HG02763 (cell line): ENCODE results near the gene ZNF354C.
"Not testable (repeated sequence)": the region's sequence is repeated elsewhere in the genome, so short reads cannot be mapped to it uniquely, and the experiment has no call there.

Experiments used
- ATAC-seq: cut with Tn5 transposase; IDR thresholded peaks from one replicate; pipeline ENCODE4 v1.9.1; 2021; ENCODE audit warnings: mild to moderate bottlenecking, moderate library complexity; ENCODE audit not compliant: unreplicated experiment

ZNF354C gene

DNA sequence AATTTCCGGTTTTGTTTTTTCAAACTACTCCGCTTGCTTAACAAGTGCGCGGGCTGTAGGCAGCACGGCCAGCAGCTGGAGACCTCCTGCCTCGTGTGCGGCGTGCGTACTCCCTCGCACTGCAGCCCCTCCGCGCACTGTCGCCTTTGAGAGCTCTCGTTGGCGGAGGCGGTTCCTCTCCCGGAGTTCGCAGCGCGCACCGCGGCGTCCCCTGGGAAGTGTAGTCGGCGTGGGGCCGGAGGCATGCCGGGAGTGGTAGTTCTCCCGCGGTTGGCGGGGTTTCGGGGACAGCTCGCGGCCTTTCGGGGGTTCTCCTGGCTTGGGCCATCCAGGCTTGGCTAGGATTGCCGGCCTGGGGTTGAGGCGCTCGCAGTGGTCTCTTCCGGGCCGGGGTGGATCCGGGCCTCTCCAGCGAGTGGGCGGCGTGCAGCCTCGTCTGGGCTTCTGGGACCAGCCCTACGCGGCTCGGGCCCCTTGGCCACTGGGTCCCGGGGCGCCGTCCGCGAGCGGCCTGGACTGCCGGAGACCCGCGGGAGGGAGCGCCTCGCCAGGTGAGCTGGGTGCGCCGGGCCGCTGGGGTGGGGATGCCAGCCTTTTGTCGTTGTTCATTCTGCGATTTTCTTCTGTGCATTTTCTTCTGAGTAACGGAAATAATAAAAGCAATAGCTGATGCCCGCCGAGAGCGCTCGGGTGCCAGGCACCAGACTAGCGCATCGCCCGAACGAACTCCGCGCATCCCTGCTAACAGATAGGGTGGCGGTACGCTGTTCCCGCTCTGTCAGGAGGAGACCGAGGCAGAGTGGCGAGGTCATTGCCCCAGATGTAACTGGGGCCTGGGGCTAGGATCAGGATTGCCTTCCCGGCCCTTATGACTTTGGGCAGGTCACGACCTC lies at the start of gene ZNF354C:
Gene ZNF354C (plus strand): TSS at position 258 of the 893 bp plus-strand sequence. CDS start 1,696 bp downstream, outside the sequence.
- ATAC-seq: peak; percentile 66

DNA sequence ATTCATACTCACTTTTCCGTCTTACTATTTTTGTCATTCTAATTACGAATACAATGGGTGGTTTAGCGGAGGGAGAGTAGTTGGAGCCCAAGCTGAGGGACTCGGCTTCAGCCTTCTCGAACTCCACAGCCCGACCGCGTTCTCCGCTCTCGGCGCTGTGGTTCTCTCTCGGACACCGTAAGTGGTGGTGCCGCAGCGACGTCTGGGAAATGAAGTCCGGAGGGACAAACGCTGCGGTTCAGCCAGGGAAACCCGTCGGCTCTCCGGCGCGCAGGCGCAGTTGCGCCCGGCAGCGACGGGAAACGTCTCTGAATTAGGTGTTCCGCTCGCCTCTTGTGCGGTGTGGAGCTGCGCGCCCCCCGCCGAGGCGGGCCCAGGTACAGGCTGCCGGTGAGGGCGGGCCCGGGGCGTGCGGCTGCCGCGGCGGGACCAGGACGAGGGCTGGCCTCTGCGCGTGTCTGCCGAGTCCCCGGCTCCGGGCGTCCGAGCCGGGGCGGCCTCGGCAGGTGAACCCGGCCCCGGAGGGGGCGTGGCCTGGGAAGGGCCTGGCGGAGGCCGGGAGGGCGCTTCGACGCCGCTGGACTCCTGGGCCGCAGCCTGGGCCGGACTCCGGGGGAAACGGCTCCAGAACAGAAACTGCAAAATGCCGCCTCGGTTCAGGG lies 36.5 kb upstream of the ZNF354C start, which contains the start of gene ZNF879:
Gene ZNF879 (plus strand): TSS at position 277 of the 662 bp plus-strand sequence. CDS start 1,201 bp downstream, outside the sequence.
- ATAC-seq: peak; percentile 79

DNA sequence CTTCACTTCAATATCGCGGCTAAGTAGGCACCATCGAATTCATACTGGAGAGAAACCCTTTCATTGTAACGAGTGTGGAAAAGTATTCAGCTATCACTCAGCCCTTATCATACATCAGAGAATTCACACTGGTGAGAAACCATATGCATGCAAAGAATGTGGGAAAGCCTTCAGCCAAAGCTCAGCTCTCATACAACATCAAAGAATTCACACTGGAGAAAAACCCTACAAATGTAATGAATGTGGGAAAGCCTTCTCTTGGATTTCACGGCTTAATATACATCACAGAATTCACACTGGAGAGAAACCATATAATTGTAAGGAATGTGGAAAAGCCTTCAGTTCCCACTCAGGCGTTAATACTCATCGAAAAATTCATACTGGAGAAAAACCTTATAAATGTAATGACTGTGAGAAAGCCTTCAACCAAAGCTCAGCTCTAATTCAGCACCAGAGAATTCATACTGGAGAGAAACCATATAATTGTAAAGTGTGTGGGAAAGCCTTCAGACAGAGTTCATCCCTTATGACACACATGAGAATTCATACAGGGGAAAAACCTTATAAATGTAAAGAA lies 27.1 kb upstream of the ZNF354C start:
- no peak for ATAC-seq

DNA sequence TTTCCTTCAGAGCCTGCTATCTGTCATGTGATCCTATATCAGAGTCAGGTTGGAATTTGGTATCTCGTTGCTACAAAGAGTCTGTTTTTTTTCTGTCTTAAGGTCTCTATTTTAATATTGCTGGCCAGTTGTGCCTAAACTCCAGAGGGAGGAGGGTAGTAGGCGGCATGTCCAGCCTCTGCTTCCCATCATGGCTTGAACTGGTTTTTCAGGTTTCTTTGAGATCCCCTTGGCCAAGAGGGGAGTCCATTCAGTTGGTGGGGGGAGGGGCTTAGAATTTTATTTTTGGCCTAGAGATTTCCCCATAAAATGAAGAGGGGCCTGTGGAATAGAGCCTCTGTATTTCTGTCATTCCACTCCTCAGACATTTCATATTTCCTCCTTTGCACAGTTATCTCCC lies 15.4 kb upstream of the ZNF354C start:
- ATAC-seq: no peak

DNA sequence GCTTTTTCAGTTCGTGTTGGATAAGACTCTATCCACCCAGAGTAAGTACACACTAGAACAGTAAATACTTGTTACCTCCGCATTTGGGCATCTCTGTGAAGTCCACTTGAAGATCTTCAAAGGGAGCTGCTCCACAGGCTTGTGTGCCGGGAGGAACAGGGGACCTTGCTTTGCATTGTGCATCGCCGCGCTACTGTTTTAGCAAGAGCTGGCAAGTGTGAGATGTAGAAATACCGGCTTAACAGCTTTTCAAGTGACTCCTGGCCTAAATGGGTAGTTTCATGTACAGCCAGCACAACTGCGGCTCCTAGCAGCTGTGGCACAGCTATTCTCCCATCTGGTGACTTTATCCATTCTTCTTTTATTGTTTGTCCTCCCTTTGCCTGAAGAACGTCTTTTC lies 8.4 kb upstream of the ZNF354C start:
- ATAC-seq: no peak

DNA sequence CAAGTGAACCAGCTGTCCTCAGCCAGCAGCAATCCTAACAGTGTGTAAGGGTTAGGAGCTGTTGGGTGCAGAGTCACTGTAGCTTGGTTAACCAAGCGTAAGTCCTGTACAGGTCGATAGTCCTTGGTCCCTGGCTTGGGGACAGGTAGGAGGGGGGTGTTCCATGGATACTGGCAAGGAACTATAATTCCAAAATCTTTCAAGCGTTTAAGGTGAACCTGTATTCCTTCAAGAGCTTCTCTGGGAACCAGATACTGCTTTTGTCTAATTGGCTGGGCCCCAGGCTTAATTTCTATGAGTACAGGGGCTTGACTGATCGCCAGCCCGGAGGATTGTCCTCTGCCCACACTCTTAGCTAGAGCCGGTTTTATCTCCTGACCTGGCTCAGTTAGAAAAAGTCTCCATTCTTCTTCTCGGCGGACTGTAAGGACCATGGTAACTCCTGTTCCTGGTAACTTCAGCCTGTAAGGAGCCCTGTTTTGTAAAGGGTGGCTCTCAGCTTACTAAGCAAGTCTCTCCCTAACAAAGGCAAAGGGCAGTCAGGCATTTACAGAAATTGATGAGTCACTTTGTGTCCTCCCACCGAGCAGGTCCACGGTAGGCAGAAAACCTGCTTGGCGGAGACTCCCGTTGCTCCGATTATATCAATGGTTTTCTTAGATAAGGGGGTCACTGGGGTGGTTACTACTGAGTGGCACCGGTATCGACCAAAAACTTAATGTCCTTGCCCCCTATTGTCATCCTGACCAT lies 6.0 kb upstream of the ZNF354C start:
- ATAC-seq: no peak

DNA sequence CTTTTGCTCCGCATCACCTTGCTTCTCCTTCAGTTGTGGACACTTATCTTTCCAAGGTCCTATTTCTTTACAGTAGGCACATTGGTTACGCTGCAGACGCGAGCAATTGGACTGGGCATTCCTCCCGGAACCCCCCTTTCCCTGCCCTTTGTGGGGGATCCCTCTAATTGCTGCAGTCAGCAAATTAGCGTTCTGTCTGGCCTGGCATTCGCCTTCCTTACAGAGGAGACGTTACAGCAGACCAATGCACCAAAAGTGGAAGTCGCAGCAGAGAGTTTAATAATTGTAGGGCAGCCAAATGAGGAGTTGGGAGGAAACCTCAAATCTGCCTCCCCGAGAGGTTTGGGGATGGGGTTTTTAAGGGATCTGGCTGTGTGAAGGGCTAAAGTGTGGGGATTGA lies 5.3 kb upstream of the ZNF354C start:
- ATAC-seq: no peak

DNA sequence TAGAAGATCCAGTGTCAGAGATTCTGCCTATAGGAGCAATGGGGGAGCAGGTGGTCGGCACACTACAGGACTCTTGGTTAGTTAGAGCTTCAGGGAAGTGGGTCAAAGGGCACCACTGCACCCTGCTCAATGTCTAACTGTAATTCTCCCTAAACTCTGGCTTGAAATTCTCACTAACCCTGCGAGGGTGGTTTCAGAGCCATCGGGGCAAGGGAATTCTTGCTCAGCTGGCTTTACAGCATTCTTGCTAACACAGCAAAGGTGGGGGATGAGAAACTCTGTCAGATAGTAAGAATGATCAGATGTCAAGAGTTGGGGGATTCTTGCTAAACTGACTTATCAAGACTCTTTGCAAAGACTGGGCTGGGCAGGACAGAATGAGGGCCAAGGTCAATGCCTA lies 4.7 kb upstream of the ZNF354C start:
- ATAC-seq: no peak

DNA sequence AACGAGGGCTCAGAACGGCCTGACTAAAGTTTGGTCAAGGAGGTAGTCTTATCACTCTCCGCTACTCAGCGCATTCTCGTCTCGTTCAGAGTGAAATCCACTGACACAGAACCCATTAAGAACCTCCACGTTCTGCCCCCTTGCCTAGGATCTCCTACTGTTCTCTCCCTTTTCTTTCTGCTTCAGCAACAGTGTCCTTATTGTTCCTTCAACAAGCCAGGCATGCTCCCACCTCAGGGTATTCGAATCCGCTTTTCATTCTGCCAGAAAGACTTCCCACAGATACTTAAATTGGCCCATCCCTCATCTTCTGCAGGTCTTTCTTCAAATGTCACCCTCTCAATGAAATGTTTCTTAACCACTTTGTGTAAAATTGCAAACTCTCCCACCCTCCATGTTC lies 4.3 kb upstream of the ZNF354C start:
- ATAC-seq: no peak

DNA sequence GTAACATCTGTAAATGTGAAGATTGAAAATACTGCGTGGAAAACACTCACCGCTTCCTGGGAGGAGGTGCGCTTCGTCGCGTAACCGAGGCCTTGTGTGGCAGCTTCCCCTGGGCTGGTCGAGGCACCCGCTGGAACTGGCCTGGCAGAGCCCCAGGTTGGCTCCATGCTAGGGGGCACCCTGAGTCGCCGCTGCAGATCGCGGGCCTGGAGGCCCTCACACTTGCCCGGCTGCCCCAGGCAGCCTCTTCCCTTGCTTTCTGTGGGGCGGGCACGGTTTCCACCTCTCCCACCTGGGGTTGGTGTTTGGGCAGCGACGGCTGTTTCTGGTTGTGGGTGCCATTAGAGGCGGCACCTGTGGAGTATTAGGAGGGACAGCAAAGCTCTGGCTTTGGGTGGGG lies 852 bp downstream of the ZNF354C start:
- no peak for ATAC-seq

DNA sequence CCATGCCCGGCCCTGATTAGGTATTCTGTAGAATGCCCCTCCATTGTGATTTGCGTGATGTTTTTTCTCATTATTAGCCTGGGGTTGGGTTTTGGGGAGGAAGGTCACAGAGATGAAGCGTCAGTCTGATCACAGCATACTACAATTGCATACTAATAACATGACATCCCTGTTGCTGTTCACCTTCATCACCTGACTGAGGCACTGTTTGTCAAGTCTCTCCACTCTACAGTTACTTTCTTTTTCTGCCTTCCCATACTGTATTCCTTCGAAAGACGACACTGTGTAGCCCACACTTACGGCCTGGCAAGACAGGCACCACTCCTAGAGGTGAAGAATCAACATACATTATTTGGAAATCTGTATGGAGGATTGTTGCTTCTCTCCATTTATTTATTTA lies 5.5 kb downstream of the ZNF354C start:
- no peak for ATAC-seq

DNA sequence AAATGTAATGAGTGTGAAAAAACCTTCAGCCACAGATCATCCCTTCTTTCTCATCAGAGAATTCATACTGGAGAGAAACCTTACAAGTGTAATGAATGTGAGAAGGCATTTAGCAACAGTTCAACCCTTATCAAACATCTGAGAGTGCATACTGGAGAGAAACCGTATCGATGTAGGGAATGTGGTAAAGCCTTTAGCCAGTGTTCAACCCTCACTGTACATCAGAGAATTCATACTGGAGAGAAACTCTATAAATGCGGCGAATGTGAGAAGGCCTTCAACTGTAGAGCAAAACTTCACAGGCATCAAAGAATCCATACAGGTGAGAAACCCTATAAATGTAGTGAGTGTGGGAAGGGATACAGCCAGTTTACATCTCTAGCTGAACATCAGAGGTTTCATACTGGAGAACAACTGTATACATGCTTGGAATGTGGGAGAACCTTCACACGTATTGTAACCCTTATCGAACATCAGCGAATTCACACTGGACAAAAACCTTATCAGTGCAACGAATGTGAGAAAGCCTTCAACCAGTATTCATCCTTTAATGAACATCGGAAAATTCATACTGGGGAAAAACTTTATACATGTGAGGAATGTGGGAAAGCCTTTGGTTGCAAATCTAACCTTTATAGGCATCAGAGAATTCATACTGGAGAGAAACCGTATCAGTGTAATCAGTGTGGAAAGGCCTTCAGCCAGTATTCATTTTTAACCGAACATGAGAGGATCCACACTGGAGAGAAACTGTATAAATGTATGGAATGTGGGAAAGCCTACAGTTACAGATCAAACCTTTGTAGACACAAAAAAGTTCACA lies 19.2 kb downstream of the ZNF354C start:
- ATAC-seq: no peak

DNA sequence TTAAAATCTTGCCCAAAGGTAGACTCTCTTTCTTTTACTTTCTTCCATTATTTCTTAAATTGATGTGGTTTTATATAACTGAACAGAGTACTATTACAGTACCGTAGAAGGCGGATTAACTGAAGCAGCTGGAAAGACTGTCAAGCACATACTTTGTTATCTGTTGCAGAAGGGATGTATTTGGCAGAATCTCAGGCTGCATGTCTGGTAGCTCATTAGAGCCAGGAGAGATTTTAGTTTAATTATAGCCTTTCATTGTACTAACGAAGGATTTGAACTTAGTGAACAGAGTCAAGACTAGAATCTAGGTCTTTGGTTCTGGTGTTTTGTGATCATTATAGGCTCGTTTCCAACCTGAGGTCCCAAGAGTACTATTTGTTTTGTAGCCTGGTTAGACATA lies 20.6 kb downstream of the ZNF354C start:
- no peak for ATAC-seq

DNA sequence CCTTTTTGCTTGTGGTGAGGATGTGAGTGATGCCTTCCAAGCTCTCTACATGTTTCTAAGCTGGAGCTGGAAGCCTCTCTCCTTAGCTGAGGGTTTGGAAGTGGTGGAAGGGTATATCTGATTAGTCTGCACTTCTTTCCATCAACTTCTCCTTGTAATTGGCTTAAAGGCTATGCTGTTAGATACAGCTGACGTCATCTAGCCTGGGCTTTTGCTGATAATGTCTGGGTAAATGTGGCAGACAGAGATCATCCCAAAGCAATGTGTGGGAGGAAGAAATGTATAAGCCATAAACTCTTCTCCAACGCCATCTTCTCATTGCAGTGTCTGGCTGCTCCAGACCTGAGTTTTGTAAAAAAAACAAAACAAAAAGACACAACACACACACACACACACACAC lies 29.3 kb downstream of the ZNF354C start:
- no peak for ATAC-seq

DNA sequence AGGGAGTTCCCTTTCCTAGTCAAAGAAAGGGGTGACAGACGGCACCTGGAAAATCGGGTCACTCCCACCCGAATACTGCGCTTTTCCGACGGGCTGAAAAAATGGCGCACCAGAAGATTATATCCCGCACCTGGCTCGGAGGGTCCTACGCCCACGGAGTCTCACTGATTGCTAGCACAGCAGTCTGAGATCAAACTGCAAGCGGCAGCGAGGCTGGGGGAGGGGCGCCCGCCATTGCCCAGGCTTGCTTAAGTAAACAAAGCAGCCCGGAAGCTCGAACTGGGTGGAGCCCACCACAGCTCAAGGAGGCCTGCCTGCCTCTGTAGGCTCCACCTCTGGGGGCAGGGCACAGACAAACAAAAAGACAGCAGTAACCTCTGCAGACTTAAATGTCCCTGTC lies 41.1 kb downstream of the ZNF354C start:
- not testable (repeated sequence) for ATAC-seq

DNA sequence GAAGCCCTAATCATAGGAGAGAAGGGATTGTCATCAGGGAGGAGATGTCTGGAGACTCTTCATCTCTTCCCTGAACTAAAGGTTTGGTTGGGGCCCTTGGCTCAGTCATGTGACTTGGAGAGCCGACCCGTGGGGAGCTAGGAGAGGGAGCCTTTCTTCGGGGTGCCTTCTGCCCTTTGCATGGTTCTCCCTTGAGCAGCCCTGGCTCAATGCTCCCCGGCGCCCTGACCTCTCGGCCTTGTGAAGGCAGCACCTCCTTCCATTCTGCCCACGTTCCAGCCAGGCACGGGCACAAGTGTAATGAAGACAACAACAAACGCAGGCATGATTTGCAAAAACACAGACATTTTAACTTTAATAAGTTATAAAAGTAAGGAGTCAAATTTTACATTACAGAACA lies 50.4 kb downstream of the ZNF354C start:
- no peak for ATAC-seq

DNA sequence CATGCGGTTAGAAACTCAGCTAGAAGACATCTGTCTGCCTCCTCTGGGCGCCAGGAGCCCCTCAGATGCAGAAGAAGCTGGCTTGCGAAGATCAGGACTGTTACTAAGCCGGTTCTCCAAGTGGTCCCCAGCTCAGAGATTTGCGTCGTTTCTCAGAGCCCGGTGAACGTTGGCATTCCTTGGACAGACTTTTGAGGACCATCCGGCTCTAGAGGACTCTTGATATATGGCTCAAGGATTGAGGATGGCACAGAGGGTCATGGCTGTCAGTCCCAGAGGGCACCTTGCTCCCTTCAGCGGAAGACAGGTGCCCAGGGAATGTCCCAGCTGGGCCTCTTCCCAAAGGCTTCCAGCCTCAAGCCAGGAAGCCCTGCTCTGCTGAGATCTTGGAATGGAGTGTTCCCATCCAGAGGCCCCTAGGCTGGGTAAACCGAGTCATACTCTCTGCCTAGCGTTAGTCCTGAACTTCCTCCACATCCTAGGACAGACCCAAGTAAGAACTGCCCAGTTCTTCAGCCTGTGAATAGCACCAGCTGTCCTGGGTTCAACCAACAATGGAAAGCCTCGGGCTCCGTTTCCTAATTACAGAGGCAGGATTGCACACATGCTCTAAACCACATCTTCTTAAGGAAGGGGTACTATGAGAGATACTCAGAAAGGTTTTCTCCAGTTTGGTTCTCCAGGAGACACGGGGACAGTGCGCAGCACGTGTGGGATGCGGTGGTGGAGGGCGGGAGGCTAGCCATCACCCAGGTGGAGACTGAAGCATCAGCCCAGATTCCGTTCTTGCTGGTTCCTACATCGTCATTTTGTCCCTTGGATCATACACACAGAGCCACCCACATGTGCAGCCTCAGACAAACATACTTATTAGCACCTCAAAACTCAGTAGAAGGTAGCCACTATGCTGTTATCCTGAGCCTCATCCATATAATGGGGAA lies 51.4 kb downstream of the ZNF354C start:
- ATAC-seq: no peak

DNA sequence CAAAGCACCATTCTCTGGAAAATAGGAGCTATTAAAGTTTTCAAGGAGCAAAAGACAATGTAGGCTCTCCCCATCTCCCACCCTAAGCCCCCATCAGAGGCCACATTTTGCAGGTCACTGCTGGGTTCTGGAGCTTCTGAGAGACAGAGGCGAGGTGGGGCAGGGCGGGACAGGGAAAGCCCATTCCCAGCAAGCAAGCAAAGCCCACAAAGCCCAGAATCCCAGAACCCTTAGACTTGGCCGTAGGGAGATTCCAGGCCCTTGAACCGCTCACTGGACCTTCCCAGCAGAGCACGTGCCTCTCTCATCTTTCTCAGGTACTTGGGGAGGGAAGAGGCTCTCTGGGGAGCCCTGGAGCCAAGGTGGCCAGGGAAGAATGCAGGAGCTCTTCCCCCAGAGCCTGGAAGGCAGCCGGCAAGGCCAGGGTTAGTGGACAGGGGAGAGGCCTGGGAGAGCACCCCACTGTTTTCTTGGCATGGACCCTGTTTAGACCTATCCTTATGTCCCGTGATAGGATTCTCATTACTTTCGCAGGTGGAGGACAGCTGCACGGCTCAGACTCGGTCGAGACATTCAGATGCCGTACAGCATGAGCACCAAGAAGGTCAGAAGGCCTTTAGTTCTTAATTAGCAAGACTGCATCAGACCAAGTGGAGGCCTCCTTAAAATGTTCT lies 52.4 kb downstream of the ZNF354C start:
- no peak for ATAC-seq

DNA sequence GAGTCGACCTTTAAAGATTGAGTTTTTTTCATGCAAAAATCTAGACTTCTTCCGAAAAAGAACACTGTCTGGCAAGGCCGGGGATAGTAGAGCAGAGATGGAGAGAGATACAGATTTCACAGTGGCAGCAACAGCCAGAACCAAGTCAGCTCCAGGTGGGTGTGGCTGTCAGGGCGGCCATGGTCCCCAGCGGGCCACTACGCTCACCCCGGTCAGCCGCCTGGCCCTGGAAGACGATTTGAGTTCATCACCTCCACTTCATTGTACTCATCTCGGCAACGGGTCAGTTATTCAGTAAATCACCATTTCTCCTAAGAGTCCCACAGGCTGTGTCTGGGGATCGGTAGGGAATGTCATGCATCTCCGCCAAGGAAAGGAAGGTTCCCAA lies 53.0 kb downstream of the ZNF354C start:
- no peak for ATAC-seq
